Activated T-helper 1 cell treated with anti-CD3 and anti-CD28 coated beads, Interleukin-2, amount 50 U/mL, for 16 hours (primary cell): Measurements from ENCODE around the gene C21orf58.
"Not testable (repeated sequence)": the region's sequence is repeated elsewhere in the genome, so short reads cannot be mapped to it uniquely, and the experiment has no call there.

Experiments used
- DNase-seq, 2 donors: peaks; one replicate each; pipeline ENCODE4 v3.0.0-alpha.2; 2020; ENCODE audit warnings: low read depth in 1 of 2, low spot score in 1 of 2

Gene C21orf58

DNA sequence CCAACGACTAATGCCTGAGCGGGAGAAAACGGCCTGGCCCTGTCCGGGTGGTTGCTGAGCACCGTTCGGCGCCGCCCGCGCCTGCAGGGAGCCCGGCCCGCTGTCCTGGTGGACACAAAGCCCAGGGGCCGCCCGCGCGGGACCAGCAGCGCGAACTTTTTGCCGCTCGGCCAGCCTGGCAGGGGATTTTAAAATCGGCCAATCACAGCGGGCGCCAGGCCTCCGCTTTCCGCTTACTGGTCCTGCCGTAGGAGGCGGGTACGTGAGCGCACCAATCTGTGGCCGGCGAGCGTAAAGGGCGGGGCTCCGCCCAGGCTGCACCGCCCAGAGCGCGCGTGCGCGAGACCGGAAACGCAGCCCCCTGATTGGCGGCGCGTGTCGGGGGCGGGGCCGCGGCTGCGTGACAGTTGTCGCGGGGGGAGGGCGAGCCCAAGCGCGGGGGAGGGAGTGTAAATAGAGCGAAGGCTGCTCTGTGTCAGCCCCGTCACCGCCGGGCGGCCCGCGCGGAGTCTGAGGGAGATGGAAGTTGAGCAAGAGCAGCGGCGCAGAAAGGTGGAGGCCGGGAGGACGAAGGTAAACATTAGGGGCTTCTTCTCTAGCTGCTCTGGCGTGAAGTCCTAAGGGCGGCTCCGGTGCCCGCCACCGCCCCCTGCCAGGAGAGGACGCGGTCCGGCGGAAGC lies at the start of gene C21orf58, which contains the start of gene PCNT:
Gene C21orf58, minus strand, starts transcription at position 161 of the 680 bp plus-strand sequence. CDS start 1,132 bp downstream, outside the sequence.
Gene PCNT, plus strand, starts transcription at position 447 of the 680 bp plus-strand sequence. Its CDS starts 73 bp downstream, at position 520.
- peak; percentile 93 to 98 for DNase-seq

- DNase-seq: not testable (repeated sequence)
Measured at GRCh38 chr21:46372947-46373346, 49.3 kb upstream of the C21orf58 start.

DNA sequence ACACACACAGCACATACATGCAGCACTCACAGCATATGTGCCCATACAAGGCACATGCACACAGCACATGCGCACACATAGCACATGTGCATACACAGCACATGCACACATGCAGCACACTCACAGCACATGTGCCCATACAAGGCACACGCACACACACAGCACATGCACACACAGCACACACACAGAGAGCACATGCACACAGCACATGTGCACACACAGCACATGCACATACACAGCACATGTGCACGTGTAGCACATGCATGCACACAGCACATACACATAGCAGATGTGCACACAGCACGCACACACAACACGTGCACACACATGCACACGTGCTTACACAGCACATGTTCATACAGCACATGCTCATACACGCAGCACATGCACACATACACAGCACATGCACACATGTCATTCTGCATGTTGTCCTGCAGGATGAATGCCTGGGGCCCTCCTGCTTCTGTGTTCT lies 48.4 kb upstream of the C21orf58 start:
- DNase-seq: no peak

- no peak for DNase-seq
Measured at GRCh38 chr21:46371204-46372013, 47.7 kb upstream of the C21orf58 start.

DNA sequence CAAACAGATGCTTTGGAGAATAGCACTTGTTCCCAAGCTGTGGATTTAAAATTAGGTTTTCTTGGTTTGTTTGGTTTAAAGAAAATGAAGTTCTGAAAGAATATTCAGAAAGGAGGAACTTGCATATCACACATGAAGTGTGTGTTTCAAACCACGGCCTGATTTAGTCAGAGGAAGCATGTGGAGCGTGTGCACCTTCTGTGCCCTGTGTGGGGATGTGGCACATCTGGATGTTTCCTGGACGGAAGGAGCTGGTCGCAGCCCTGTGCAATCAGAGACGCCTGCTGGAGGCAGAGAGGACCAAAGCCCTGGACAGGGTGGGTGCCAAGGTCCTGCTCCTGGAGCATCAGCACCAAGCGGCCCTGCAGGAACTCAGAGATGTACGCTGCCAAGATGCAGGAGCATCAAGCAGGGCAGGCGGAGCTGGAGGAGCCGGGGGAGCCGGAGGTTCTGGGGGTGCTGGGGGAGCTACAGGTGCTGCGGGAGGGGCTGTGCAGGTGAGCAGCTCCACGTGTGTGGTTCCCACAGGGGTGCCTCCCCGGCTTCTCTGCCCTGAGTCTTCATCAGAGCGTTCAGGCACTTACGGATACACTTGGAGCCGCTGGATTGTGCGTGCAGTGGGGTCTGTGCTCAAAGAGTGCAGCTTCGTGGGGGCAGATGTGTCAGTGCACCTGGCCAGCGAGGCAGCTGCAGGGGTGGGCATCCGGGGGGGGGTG lies 46.0 kb upstream of the C21orf58 start:
- no peak for DNase-seq

- DNase-seq: peak in 1 of 2 donors; percentile 9
Measured at GRCh38 chr21:46368533-46369285, 45.0 kb upstream of the C21orf58 start.

DNA sequence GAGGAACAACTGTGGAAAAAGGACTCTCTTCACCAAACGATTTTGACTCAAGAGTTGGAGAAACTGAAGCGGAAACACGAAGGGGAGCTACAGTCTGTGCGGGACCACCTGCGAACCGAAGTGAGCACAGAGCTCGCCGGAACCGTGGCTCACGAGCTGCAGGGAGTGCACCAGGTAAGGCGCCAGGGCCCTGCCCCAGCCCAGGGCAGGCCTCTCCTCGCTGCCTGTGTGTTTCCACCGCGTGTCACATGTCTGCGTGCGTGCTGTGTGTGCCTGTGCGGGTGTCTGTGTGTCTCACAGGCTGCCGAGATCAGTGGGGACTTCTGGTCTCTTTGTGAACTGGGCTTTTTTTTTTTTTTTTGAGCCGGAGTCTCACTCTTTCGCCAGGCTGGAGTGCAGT lies 43.3 kb upstream of the C21orf58 start:
- DNase-seq: no peak

- no peak for DNase-seq
Measured at GRCh38 chr21:46366561-46366960, 42.9 kb upstream of the C21orf58 start.

GRCh38 chr21:46366091-46366490 lies 42.4 kb upstream of the C21orf58 start:
- no peak for DNase-seq

- no peak for DNase-seq
Measured at GRCh38 chr21:46363698-46364097, 40.0 kb upstream of the C21orf58 start.

DNA sequence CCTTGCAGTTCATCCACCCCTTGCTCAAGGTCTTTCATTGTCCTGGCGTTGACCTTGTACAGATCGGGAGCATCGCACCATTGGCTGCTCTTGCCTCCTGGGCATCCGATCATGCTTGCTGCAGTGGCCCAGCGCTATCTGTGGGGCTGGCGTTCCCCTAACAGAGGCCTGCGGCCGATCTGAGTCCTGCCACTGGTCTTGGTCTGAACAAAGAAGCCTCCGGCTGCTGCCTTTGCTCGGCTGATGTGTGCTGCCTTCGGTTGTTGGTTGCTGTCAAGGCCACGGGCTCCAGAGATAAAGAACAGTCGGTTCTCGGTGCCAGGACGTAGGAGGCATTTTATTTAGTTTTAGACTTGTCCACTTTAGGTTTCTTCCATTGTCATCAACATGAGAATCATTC lies 39.3 kb upstream of the C21orf58 start:
- DNase-seq: no peak

- no peak for DNase-seq
Measured at GRCh38 chr21:46361935-46362334, 38.3 kb upstream of the C21orf58 start.

DNA sequence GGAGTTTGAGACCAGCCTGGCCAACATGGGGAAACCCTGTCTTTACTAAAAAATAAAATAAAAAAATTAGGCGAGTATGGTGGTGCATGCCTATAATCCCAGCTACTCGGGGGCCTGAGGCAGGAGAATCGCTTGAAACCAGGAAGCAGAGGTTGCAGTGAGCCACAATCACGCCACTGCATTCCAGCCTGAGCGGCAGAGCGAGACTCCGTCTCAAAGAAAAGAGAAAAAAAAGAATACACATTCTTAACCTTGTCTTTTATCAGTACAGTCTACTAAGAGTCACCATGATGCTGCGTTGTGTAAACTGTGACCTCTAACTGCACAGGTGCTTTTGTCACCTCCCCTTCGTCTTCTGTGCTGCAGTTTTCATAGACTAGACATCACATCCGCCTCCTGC lies 37.5 kb upstream of the C21orf58 start:
- DNase-seq: no peak

GRCh38 chr21:46357684-46358425 lies 34.2 kb upstream of the C21orf58 start:
- no peak for DNase-seq

GRCh38 chr21:46357335-46357604 lies 33.6 kb upstream of the C21orf58 start:
- no peak for DNase-seq

DNA sequence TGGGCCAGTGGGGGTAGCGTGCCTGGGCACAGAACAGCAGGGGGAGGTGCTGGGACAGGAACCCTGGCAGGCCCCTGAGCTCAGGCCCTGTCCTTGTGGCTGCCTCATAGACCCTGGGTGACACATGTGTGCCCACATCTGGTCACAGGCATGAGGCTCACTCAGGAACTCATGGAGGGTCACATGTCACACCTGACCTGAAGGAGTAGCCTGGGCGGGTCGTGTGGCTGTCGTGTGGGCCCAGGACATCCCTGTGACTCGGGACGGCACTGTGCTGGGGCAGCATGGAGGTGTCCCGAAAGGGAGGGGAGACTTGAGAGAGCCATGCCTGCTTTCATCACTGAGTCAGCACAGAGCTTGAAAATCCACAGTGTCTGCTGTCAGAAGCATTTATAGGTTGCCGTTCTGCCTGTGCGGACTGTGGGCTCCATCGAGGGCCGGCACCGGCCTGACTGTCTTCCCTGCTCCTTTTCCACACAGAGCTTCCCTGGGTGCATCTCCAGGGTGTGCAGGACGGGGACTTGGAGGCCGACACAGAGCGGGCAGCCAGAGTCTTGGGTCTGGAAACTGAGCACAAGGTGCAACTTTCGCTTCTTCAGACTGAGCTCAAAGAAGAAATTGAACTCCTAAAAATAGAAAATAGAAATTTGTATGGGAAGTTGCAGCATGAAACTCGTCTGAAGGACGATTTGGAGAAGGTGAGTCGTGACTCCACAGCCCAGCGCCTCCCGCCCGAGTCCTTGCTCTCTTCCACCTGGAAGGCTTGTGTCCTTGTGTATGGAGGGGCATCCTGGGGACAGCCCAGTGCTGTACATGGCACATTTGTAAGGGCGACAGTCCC lies 33.0 kb upstream of the C21orf58 start:
- no peak for DNase-seq

DNA sequence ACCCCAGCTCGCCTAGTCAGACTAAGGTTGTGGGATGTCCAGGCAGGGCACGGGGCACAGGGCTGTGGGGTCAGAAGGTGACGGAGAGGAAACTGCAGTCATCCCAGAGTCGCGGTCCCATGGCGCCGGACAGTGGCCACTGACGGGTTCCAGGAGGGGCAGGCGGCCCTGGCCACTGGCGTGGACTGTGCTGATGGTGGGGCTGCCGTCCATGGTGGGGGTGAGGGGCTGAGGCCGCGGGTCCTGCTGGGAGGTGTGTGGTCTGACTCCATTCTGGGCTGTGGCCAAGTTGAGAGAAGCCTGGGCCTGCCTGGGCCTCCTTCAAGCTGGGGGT lies 32.3 kb upstream of the C21orf58 start:
- DNase-seq: no peak

DNA sequence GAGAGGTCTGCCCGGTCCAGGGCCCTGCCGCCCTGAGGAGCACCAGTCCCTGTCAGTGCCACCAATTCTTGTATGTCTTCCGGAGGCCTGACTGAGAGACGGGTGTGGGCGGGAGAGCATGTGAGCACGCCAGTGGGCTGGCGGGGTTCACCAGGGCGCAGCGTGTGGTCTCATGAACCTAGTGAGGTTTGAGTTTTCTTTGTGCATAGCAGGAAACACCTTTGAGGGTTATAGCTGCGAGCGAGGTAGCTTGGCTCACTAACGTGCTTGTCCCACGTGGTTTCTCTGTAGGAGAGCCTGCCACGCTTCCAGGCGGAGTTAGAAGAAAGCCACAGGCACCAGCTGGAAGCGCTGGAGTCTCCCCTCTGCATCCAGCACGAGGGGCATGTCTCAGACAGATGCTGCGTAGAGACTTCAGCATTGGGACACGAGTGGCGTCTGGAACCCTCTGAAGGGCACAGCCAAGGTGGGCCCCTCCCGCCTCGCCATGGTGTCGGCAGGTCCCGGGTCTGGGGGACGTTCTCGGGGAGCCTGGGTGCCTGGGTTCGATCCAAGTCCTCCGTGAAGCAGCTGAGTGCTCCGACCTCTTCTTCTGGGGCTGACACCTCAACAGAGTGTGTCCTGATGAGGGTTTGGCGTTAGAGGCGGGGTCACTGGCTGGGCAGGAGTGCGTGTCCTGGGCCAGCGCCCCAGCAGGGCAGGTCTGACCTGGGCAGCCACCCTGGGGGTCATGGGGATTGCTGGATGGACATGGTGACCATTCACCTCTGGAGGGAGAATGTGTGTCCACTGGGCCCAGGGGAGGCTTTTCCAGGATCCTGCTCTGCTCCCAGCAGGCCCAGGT lies 31.7 kb upstream of the C21orf58 start:
- DNase-seq: no peak

DNA sequence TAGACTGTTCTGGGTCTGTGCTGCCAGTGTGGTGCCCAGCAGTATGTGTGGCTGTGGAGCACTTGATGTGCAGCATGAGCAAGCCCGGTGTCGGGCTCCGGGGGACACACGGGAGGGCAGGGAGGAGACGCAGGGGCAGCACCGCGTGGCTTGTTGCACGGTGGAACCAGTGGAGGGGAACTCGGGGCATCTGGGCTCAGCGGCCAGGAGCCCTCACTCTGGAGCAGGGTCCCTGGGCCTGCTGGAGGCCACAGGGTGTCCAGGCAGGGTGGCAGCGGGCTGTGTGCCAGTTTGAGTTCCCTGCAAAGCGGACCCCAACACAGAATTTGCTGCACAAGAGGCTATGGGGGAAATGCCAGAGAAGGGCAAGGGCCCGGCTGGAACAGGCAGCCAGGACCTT lies 30.8 kb upstream of the C21orf58 start:
- no peak for DNase-seq
